Neural crest cell (in vitro differentiated cells): ENCODE measurements around the gene SLC7A6OS. TPM values are rescaled to one million over a fixed set of nuclear protein-coding genes. Genes with fewer than 3 reads are reported as not detected.

Experiments
- DNase-seq: peaks from one replicate; pipeline ENCODE4 v3.0.0; 2021; ENCODE audit warnings: low read depth, mixed read lengths, low spot score
- H3K27ac Mint-ChIP-seq: one replicate; pipeline ENCODE4 v1.8.0; 2021; ENCODE audit warnings: mild to moderate bottlenecking, mixed read lengths; ENCODE audit not compliant: unreplicated experiment
- H3K27me3 Mint-ChIP-seq: 2 replicates; pipeline ENCODE4 v1.8.0; 2021; ENCODE audit warnings: low read depth, mild to moderate bottlenecking, mixed read lengths
- H3K36me3 Mint-ChIP-seq: 2 replicates; pipeline ENCODE4 v1.8.0; 2021; ENCODE audit warnings: low read depth, mild to moderate bottlenecking, mixed read lengths
- H3K4me1 Mint-ChIP-seq: 2 replicates; pipeline ENCODE4 v1.8.0; 2021; ENCODE audit warnings: mixed read lengths
- H3K4me3 Mint-ChIP-seq: one replicate; pipeline ENCODE4 v1.8.0; 2021; ENCODE audit warnings: mild to moderate bottlenecking, mixed read lengths
- H3K9me3 Mint-ChIP-seq: 2 replicates; pipeline ENCODE4 v1.8.0; 2021; ENCODE audit warnings: mixed read lengths
- CTCF ChIP-seq: fragments of 200-600 bp; sonication (generic); conservative IDR thresholded peaks from 2 replicates; pipeline ENCODE4 v1.5.0; 2021; ENCODE audit warnings: antibody characterized with exemption, mild to moderate bottlenecking
- total RNA-seq: library from RNA; stranded (reverse); gene quantifications from 2 replicates; pipeline ENCODE4 v1.2.1, GENCODE V29; 2021

Gene SLC7A6OS
- total RNA-seq, 1 donor from 2014 or later: 23.8 TPM

- no peak for DNase-seq
- Mint-ChIP-seq H3K4me3 (no peak overlapping the region), H3K9me3 (no peaks in the 10 kb centered on the region), H3K4me1 (no peaks in the 10 kb centered on the region), H3K27ac (no peak overlapping the region), H3K36me3 (peaks cover 6% of the 10 kb centered on the region), H3K27me3 (no peaks in the 10 kb centered on the region)
- TF ChIP-seq CTCF: no peak
Measured at GRCh38 chr16:68324336-68324735, 13.6 kb upstream of the SLC7A6OS start.

GRCh38 chr16:68319185-68319908 lies 8.6 kb upstream of the SLC7A6OS start:
- H3K4me1 Mint-ChIP-seq: no peaks in the 10 kb centered on the region
- no peak for DNase-seq
- no peak overlapping the region for H3K4me3 Mint-ChIP-seq
- no peak for TF ChIP-seq CTCF
- no peaks in the 10 kb centered on the region for H3K9me3 Mint-ChIP-seq
- peaks cover 9% of the 10 kb centered on the region for H3K36me3 Mint-ChIP-seq
- no peak overlapping the region for H3K27ac Mint-ChIP-seq
- no peaks in the 10 kb centered on the region for H3K27me3 Mint-ChIP-seq

GRCh38 chr16:68313116-68313515 lies 2.4 kb upstream of the SLC7A6OS start:
- H3K27me3 Mint-ChIP-seq: no peaks in the 10 kb centered on the region
- H3K27ac Mint-ChIP-seq: peak overlapping the region; percentile 20
- H3K4me1 Mint-ChIP-seq: peaks cover 34% of the 10 kb centered on the region
- DNase-seq: no peak
- H3K9me3 Mint-ChIP-seq: no peaks in the 10 kb centered on the region
- no peak for TF ChIP-seq CTCF
- H3K36me3 Mint-ChIP-seq: peaks cover 3% of the 10 kb centered on the region
- peak overlapping the region; percentile 69 for H3K4me3 Mint-ChIP-seq

- no peak for TF ChIP-seq CTCF
- H3K4me1 Mint-ChIP-seq: peaks cover 34% of the 10 kb centered on the region
- H3K36me3 Mint-ChIP-seq: no peaks in the 10 kb centered on the region
- no peak for DNase-seq
- no peaks in the 10 kb centered on the region for H3K9me3 Mint-ChIP-seq
- no peaks in the 10 kb centered on the region for H3K27me3 Mint-ChIP-seq
- peak overlapping the region; percentile 96 for H3K4me3 Mint-ChIP-seq
- peak overlapping the region; percentile 97 for H3K27ac Mint-ChIP-seq
Measured at GRCh38 chr16:68310437-68310773, 341 bp downstream of the SLC7A6OS start.

- DNase-seq: no peak
- peak overlapping the region; percentile 96 for H3K4me3 Mint-ChIP-seq
- H3K27ac Mint-ChIP-seq: peak overlapping the region; percentile 97
- H3K4me1 Mint-ChIP-seq: peaks cover 34% of the 10 kb centered on the region
- H3K27me3 Mint-ChIP-seq: no peaks in the 10 kb centered on the region
- H3K36me3 Mint-ChIP-seq: no peaks in the 10 kb centered on the region
- no peaks in the 10 kb centered on the region for H3K9me3 Mint-ChIP-seq
- TF ChIP-seq CTCF: no peak
Measured at GRCh38 chr16:68309799-68310198, 947 bp downstream of the SLC7A6OS start.
